ENCODE data around the gene PTPN18. TPM values are rescaled to one million over a fixed set of nuclear protein-coding genes. Genes with fewer than 3 reads are reported as not detected.

Gene PTPN18
- total and polyA plus RNA-seq, 5 donors from 2014 or later = 42.2 to 61.3 (median 50.2) TPM

DNA sequence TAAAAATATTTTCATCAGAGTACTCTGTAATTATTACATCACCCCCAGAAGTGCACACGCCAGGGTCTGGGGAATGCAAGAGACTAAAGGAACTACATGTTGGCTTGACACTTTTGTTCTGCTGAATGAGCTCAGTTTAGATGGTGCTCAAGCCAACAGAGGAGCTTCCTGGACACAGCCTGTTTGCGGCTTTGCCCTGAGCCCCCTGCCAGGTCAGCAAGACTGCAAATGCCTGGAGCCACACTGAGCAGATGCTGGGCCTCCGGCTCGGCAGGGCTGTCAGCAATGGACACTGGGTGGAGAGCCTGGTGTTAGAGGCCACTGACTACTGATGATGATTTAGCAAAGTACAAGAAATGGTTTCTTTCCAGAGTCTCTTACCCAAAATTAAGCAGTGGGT is 31.9 kb downstream of the PTPN18 start:
- H3K36me3 ChIP-seq (ENCODE audit: control insufficient read depth, insufficient read depth, low read length) = peaks cover 5% of the 10 kb centered on the region
- H3K4me1 ChIP-seq (ENCODE audit: control insufficient read depth, insufficient read depth, low read length, poor library complexity, severe bottlenecking) = peaks cover 16% of the 10 kb centered on the region
- ATAC-seq (ENCODE audit: low read depth in 2 of 2) (no peak), DNase-seq (no peak)
- no peaks in the 10 kb centered on the region for H3K9me3 Mint-ChIP-seq
- H3K27ac ChIP-seq (ENCODE audit: insufficient read depth, low read length, poor library complexity, severe bottlenecking) = no peak overlapping the region
- no peaks in the 10 kb centered on the region for H3K27me3 ChIP-seq (ENCODE audit: control insufficient read depth, insufficient read depth, low read length)
- peaks cover 5% of the 10 kb centered on the region for H3K27me3 Mint-ChIP-seq
- peaks cover 8% of the 10 kb centered on the region for H3K36me3 Mint-ChIP-seq
- H3K27ac Mint-ChIP-seq = no peak overlapping the region
- no peaks in the 10 kb centered on the region for H3K9me3 ChIP-seq (ENCODE audit: control insufficient read depth in 2 of 2, low read length in 2 of 2)
- peaks cover 6 to 21% (median 20%) of the 10 kb centered on the region in 4 donors for H3K4me1 Mint-ChIP-seq
- no peak overlapping the region for H3K4me3 ChIP-seq (ENCODE audit: low read depth, low read length)
- H3K4me3 Mint-ChIP-seq = no peak overlapping the region

DNA sequence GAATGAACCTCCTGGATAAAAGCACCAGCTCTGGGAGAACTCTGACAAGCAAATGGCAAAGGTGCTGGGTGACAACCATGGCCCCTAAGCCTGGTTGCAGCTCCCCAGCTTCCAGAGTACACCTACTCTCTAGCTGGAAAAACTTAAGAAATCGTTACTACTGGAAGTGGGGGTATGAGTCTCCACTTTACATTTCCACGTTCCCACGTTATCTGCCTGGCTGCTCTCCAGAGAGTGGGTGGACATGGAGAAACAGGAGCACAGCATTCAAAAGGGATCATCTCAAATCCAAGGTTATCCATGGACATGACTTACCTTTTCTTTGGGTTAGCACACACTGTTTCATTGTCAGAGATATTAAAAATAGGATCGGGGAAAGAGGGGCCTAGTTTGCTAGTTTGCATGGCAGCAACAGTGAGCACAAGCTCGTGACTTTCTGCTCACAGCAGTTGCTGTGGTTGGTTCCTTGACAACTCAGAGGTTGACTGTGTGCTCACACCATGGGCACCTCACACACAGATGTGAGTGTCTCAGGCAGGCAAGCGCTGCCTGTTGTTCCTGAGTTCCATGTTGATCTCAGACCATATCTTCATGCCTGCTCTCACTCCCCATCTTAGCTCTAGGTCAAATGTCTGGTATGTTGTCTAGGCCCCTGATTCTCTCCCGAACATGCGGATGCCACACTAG is 32.5 kb downstream of the PTPN18 start:
- H3K4me1 ChIP-seq (ENCODE audit: control insufficient read depth, insufficient read depth, low read length, poor library complexity, severe bottlenecking) = peaks cover 16% of the 10 kb centered on the region
- Mint-ChIP-seq H3K4me1 (peaks cover 6 to 19% (median 16%) of the 10 kb centered on the region in 4 donors), H3K4me3 (no peak overlapping the region), H3K27ac (no peak overlapping the region), H3K36me3 (peaks cover 3% of the 10 kb centered on the region), H3K9me3 (no peaks in the 10 kb centered on the region), H3K27me3 (peaks cover 9% of the 10 kb centered on the region)
- no peak for DNase-seq
- no peak overlapping the region for H3K4me3 ChIP-seq (ENCODE audit: low read depth, low read length)
- no peaks in the 10 kb centered on the region for H3K9me3 ChIP-seq (ENCODE audit: control insufficient read depth in 2 of 2, low read length in 2 of 2)
- H3K27ac ChIP-seq (ENCODE audit: insufficient read depth, low read length, poor library complexity, severe bottlenecking) = no peak overlapping the region
- no peaks in the 10 kb centered on the region for H3K36me3 ChIP-seq (ENCODE audit: control insufficient read depth, insufficient read depth, low read length)
- no peak for ATAC-seq (ENCODE audit: low read depth in 2 of 2)
- H3K27me3 ChIP-seq (ENCODE audit: control insufficient read depth, insufficient read depth, low read length) = no peaks in the 10 kb centered on the region

DNA sequence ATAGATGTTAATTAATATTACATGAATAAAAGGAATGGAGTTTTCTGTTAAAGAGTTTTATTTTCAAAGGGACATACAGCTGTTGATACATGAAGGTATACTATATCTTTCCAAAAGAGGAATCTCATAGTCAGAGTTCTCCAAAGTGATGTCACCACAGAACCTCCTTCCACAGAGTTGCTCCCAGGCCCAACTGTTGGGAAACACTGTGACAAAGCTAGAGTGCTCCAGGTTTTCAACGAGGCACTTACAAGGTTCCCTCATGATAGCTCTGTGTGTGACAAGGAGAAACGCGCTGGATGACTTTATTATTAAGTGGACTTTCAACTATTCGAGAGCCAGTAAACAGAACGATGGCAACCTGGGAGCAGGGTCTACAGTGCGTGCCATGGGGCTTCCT is 33.5 kb downstream of the PTPN18 start:
- H3K27ac Mint-ChIP-seq = no peak overlapping the region
- ATAC-seq (ENCODE audit: low read depth in 2 of 2) (no peak), DNase-seq (no peak)
- H3K27me3 ChIP-seq (ENCODE audit: control insufficient read depth, insufficient read depth, low read length) = no peaks in the 10 kb centered on the region
- H3K9me3 Mint-ChIP-seq = no peaks in the 10 kb centered on the region
- H3K4me3 ChIP-seq (ENCODE audit: low read depth, low read length) = no peak overlapping the region
- peaks cover 16% of the 10 kb centered on the region for H3K4me1 ChIP-seq (ENCODE audit: control insufficient read depth, insufficient read depth, low read length, poor library complexity, severe bottlenecking)
- H3K36me3 Mint-ChIP-seq = peaks cover 7% of the 10 kb centered on the region
- H3K9me3 ChIP-seq (ENCODE audit: control insufficient read depth in 2 of 2, low read length in 2 of 2) = no peaks in the 10 kb centered on the region
- no peaks in the 10 kb centered on the region for H3K36me3 ChIP-seq (ENCODE audit: control insufficient read depth, insufficient read depth, low read length)
- no peak overlapping the region for H3K27ac ChIP-seq (ENCODE audit: insufficient read depth, low read length, poor library complexity, severe bottlenecking)
- H3K4me3 Mint-ChIP-seq = peak overlapping the region in 1 of 4 donors; percentile 53
- peaks cover 6 to 21% (median 16%) of the 10 kb centered on the region in 4 donors for H3K4me1 Mint-ChIP-seq
- peaks cover 9% of the 10 kb centered on the region for H3K27me3 Mint-ChIP-seq

DNA sequence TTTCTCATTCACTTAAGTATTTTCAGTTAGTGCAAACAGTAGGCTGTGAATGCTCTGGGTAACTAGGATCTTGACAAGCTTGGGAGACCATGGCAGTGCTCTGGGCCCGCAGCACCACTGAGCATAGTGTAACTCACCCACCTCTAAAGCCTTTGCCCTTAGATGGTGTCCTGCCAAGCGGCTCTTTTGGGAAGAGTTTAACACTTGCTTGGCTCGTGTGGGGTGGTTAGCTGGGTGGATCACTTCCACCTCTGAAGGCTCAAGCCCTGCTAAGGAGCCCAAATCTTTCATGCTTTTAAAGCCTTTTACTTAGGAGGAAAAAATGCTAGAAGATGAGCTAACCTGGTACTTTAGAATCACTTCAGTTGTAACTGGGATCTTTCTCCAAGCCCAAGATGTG is 33.9 kb downstream of the PTPN18 start:
- Mint-ChIP-seq H3K27me3 (peaks cover 9% of the 10 kb centered on the region), H3K9me3 (no peaks in the 10 kb centered on the region), H3K36me3 (peaks cover 7% of the 10 kb centered on the region), H3K27ac (no peak overlapping the region), H3K4me1 (peaks cover 6 to 21% (median 16%) of the 10 kb centered on the region in 4 donors), H3K4me3 (peak overlapping the region in 2 of 4 donors; percentile 31 to 53)
- Histone ChIP-seq H3K4me3 (ENCODE audit: low read depth, low read length) (no peak overlapping the region), H3K27ac (ENCODE audit: insufficient read depth, low read length, poor library complexity, severe bottlenecking) (no peak overlapping the region), H3K4me1 (ENCODE audit: control insufficient read depth, insufficient read depth, low read length, poor library complexity, severe bottlenecking) (peaks cover 16% of the 10 kb centered on the region), H3K9me3 (ENCODE audit: control insufficient read depth in 2 of 2, low read length in 2 of 2) (no peaks in the 10 kb centered on the region), H3K27me3 (ENCODE audit: control insufficient read depth, insufficient read depth, low read length) (no peaks in the 10 kb centered on the region), H3K36me3 (ENCODE audit: control insufficient read depth, insufficient read depth, low read length) (no peaks in the 10 kb centered on the region)
- DNase-seq (no peak), ATAC-seq (ENCODE audit: low read depth in 2 of 2) (no peak)

GRCh38 chr2:130390460-130391057 is 34.7 kb downstream of the PTPN18 start:
- no peaks in the 10 kb centered on the region for H3K36me3 ChIP-seq (ENCODE audit: control insufficient read depth, insufficient read depth, low read length)
- Mint-ChIP-seq H3K36me3 (peaks cover 7% of the 10 kb centered on the region), H3K27ac (peak overlapping the region; percentile 32 to 94 (median 84)), H3K4me3 (peak overlapping the region; percentile 82 to 91 (median 86)), H3K4me1 (peaks cover 6 to 21% (median 16%) of the 10 kb centered on the region in 4 donors), H3K9me3 (no peaks in the 10 kb centered on the region), H3K27me3 (peaks cover 12% of the 10 kb centered on the region)
- no peaks in the 10 kb centered on the region for H3K9me3 ChIP-seq (ENCODE audit: control insufficient read depth in 2 of 2, low read length in 2 of 2)
- peaks cover 16% of the 10 kb centered on the region for H3K4me1 ChIP-seq (ENCODE audit: control insufficient read depth, insufficient read depth, low read length, poor library complexity, severe bottlenecking)
- ATAC-seq (ENCODE audit: low read depth in 2 of 2) (no peak), DNase-seq (no peak)
- no peak overlapping the region for H3K27ac ChIP-seq (ENCODE audit: insufficient read depth, low read length, poor library complexity, severe bottlenecking)
- H3K4me3 ChIP-seq (ENCODE audit: low read depth, low read length) = peak overlapping the region; percentile 44
- no peaks in the 10 kb centered on the region for H3K27me3 ChIP-seq (ENCODE audit: control insufficient read depth, insufficient read depth, low read length)

GRCh38 chr2:130391058-130391871 is 35.4 kb downstream of the PTPN18 start:
- Mint-ChIP-seq H3K4me3 (peak overlapping the region; percentile 82 to 91 (median 86)), H3K27ac (peak overlapping the region; percentile 32 to 94 (median 84)), H3K9me3 (no peaks in the 10 kb centered on the region), H3K36me3 (peaks cover 7% of the 10 kb centered on the region), H3K4me1 (peaks cover 6 to 21% (median 16%) of the 10 kb centered on the region in 4 donors), H3K27me3 (peaks cover 19% of the 10 kb centered on the region)
- Histone ChIP-seq H3K36me3 (ENCODE audit: control insufficient read depth, insufficient read depth, low read length) (no peaks in the 10 kb centered on the region), H3K4me3 (ENCODE audit: low read depth, low read length) (peak overlapping the region; percentile 44), H3K27me3 (ENCODE audit: control insufficient read depth, insufficient read depth, low read length) (no peaks in the 10 kb centered on the region), H3K4me1 (ENCODE audit: control insufficient read depth, insufficient read depth, low read length, poor library complexity, severe bottlenecking) (peaks cover 16% of the 10 kb centered on the region), H3K27ac (ENCODE audit: insufficient read depth, low read length, poor library complexity, severe bottlenecking) (no peak overlapping the region), H3K9me3 (ENCODE audit: control insufficient read depth in 2 of 2, low read length in 2 of 2) (no peaks in the 10 kb centered on the region)
- ATAC-seq (ENCODE audit: low read depth in 2 of 2) (peak; percentile 84), DNase-seq (peak; percentile 38 to 70 (median 49))

- Histone ChIP-seq H3K36me3 (ENCODE audit: control insufficient read depth, insufficient read depth, low read length) (no peaks in the 10 kb centered on the region), H3K27me3 (ENCODE audit: control insufficient read depth, insufficient read depth, low read length) (no peaks in the 10 kb centered on the region), H3K27ac (ENCODE audit: insufficient read depth, low read length, poor library complexity, severe bottlenecking) (no peak overlapping the region), H3K9me3 (ENCODE audit: control insufficient read depth in 2 of 2, low read length in 2 of 2) (no peaks in the 10 kb centered on the region), H3K4me3 (ENCODE audit: low read depth, low read length) (peak overlapping the region; percentile 24), H3K4me1 (ENCODE audit: control insufficient read depth, insufficient read depth, low read length, poor library complexity, severe bottlenecking) (peaks cover 16% of the 10 kb centered on the region)
- peak overlapping the region; percentile 82 to 91 (median 86) for H3K4me3 Mint-ChIP-seq
- DNase-seq = no peak
- H3K4me1 Mint-ChIP-seq = peaks cover 2 to 21% (median 15%) of the 10 kb centered on the region in 4 donors
- peaks cover 7% of the 10 kb centered on the region for H3K36me3 Mint-ChIP-seq
- H3K27ac Mint-ChIP-seq = no peak overlapping the region
- peaks cover 20% of the 10 kb centered on the region for H3K27me3 Mint-ChIP-seq
- no peaks in the 10 kb centered on the region for H3K9me3 Mint-ChIP-seq
- ATAC-seq (ENCODE audit: low read depth in 2 of 2) = no peak
Observed at GRCh38 chr2:130391872-130392670, 36.2 kb downstream of the PTPN18 start.
